ENCODE data around the gene WDR82. TPM values are rescaled to one million over a fixed set of nuclear protein-coding genes. Genes with fewer than 3 reads are reported as not detected.

The WDR82 gene
- total and polyA plus RNA-seq, 10 of the 15 experiments (the other 5 are each of a cell fraction or from before 2014, with no cell fraction given): 10.1 to 82.4 (median 48.7) TPM

DNA sequence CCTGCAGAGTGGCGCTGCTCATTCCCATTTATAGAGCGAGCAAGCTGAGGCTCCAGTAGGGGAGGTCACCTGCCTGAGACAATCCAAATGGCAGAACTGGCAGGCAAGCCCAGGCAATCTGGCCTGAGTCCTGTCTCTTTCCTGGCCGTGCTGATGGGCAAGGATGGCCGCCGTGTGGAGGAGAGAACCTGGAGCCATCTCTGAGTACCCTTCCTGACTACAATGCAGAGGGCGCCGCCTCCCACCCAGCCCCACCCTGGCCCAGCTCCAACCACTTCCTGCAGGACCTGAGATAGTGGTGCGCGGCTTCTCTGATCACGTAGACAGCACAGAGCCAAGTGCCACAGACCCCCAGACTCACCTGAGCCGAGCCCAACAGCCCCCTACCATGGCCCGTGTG lies 60.0 kb downstream of the WDR82 start (continued):
- TF ChIP-seq ELK1 (IDR thresholded peaks at IDR 0.05; ENCODE audit: low read depth, low read length) (no peak), MTA3 (IDR thresholded peaks at IDR 0.05; ENCODE audit: borderline replicate concordance, low read length) (no peak), BRCA1 (IDR thresholded peaks at IDR 0.05; ENCODE audit: low read depth, low read length) (no peak)

- intact Hi-C loops (cut with micrococcal nuclease; ENCODE audit: unreplicated experiment) (no loop called here), in situ Hi-C loops (cut with MboI) (no loop called here)
- no peaks in the 10 kb centered on the region for H4K20me1 ChIP-seq (ENCODE audit: control insufficient read depth, insufficient read depth)
- ChIA-PET RAD21 (ENCODE audit: unreplicated experiment) (interaction anchor here (0.7 to 4.9 kb wide), 4 partner anchors 63 to 163 kb away, joined by 3 to 53 read pairs (median 4); no protein-coding TSS in a partner anchor), POLR2A (interaction anchor here (0.8 to 1.5 kb wide), 2 partner anchors 9 to 16 kb away, joined by 4 to 5 read pairs; no protein-coding TSS in a partner anchor), CTCF (interaction anchor here (0.6 to 8.5 kb wide), 5 partner anchors 13 to 122 kb away, joined by 3 to 129 read pairs (median 53); no protein-coding TSS in a partner anchor), SMC1A (ENCODE audit: uncharacterized antibody, unreplicated experiment) (interaction anchor here (10.5 kb wide), 1 partner anchor 119 kb away, joined by 112 read pairs; no protein-coding TSS in a partner anchor)
- TF ChIP-seq, protein P1, sequence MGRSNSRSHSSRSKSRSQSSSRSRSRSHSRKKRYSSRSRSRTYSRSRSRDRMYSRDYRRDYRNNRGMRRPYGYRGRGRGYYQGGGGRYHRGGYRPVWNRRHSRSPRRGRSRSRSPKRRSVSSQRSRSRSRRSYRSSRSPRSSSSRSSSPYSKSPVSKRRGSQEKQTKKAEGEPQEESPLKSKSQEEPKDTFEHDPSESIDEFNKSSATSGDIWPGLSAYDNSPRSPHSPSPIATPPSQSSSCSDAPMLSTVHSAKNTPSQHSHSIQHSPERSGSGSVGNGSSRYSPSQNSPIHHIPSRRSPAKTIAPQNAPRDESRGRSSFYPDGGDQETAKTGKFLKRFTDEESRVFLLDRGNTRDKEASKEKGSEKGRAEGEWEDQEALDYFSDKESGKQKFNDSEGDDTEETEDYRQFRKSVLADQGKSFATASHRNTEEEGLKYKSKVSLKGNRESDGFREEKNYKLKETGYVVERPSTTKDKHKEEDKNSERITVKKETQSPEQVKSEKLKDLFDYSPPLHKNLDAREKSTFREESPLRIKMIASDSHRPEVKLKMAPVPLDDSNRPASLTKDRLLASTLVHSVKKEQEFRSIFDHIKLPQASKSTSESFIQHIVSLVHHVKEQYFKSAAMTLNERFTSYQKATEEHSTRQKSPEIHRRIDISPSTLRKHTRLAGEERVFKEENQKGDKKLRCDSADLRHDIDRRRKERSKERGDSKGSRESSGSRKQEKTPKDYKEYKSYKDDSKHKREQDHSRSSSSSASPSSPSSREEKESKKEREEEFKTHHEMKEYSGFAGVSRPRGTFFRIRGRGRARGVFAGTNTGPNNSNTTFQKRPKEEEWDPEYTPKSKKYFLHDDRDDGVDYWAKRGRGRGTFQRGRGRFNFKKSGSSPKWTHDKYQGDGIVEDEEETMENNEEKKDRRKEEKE (IDR thresholded peaks at IDR 0.05): no peak
- TF ChIP-seq JUND (IDR thresholded peaks at IDR 0.05; ENCODE audit: low read depth, low read length): no peak
- no peak for TF ChIP-seq SIN3A (IDR thresholded peaks at IDR 0.05; ENCODE audit: low read depth, low read length)
- H3K4me2 ChIP-seq (ENCODE audit: control insufficient read depth, insufficient read depth): no peak overlapping the region
- H3K9ac ChIP-seq (ENCODE audit: control insufficient read depth, insufficient read depth, low read length): no peak overlapping the region
- FAIRE-seq: no peak
- no peak overlapping the region for H3K4me3 ChIP-seq
- no peaks in the 10 kb centered on the region for H3K9me3 ChIP-seq (replicated peaks; ENCODE audit: control insufficient read depth, insufficient read depth, low read length)
- ATAC-seq: no peak
- no peaks in the 10 kb centered on the region for H3K27me3 ChIP-seq (replicated peaks in 1 of 2; ENCODE audit: control insufficient read depth in 2 of 2, insufficient read depth in 2 of 2, low read length in 1 of 2)
- H3K79me2 ChIP-seq (ENCODE audit: control insufficient read depth, insufficient read depth, low read length): no peaks in the 10 kb centered on the region
- no TSS peak for BruUV-seq (replicated peaks)
- no peak overlapping the region for H3K27ac ChIP-seq (ENCODE audit: control insufficient read depth, insufficient read depth)
- no peak overlapping the region for H2AFZ ChIP-seq (ENCODE audit: control insufficient read depth, low read depth, low read length)
- H3K4me1 ChIP-seq (ENCODE audit: control insufficient read depth, insufficient read depth, low read length): peaks cover 14% of the 10 kb centered on the region
- DNase-seq (ENCODE audit: low read depth, low spot score): no peak
- 69% methylated on average over 3 of the region's 3 CpGs for WGBS (ENCODE audit: insufficient coverage, insufficient replicate concordance, low lambda C conversion rate, missing lambda C conversion rate)
- H3K36me3 ChIP-seq (ENCODE audit: control insufficient read depth in 2 of 2, insufficient read depth in 2 of 2, low read length in 1 of 2): peaks cover 7 to 15% of the 10 kb centered on the region in 2 experiments
These were observed 60.4 kb downstream of the WDR82 start for GRCh38 chr3:52218026-52218425.
